HUDEP-2 (cell line): ENCODE results near the gene MARCO.

Experiments used
- DNase-seq, 76 experiments: peaks; one replicate each; lab custom pipeline; 2025; ENCODE audit not compliant: unreplicated experiment in 76 of 76; lab: John Stamatoyannopoulos, UW

MARCO gene

GRCh38 chr2:118973542-118973951, 31.6 kb downstream of the MARCO start:
- DNase-seq: no peak

- DNase-seq: no peak
These were observed 32.4 kb downstream of the MARCO start for GRCh38 chr2:118974103-118974993.

- DNase-seq: no peak
These were observed 33.1 kb downstream of the MARCO start for GRCh38 chr2:118975133-118975532.

GRCh38 chr2:118978064-118978463, 36.1 kb downstream of the MARCO start:
- DNase-seq: no peak

- DNase-seq: no peak
These were observed 37.3 kb downstream of the MARCO start for GRCh38 chr2:118979152-118979861.

GRCh38 chr2:118980022-118980421, 38.0 kb downstream of the MARCO start:
- DNase-seq: no peak

- no peak for DNase-seq
These were observed 38.6 kb downstream of the MARCO start for GRCh38 chr2:118980573-118980972.

GRCh38 chr2:118981632-118982031, 39.6 kb downstream of the MARCO start:
- DNase-seq: no peak

- no peak for DNase-seq
These were observed 40.0 kb downstream of the MARCO start for GRCh38 chr2:118982039-118982438.

- DNase-seq: no peak
These were observed 41.1 kb downstream of the MARCO start for GRCh38 chr2:118983133-118983532.

- no peak for DNase-seq
These were observed 41.9 kb downstream of the MARCO start for GRCh38 chr2:118983915-118984314.

GRCh38 chr2:118986738-118987137, 44.7 kb downstream of the MARCO start:
- no peak for DNase-seq

- no peak for DNase-seq
These were observed 45.9 kb downstream of the MARCO start for GRCh38 chr2:118987886-118988285.

- no peak for DNase-seq
These were observed 46.7 kb downstream of the MARCO start for GRCh38 chr2:118988706-118989105.

GRCh38 chr2:118989481-118989880, 47.5 kb downstream of the MARCO start:
- DNase-seq: no peak

- DNase-seq: no peak
These were observed 49.0 kb downstream of the MARCO start for GRCh38 chr2:118990757-118991545.

GRCh38 chr2:118991554-118991953, 49.6 kb downstream of the MARCO start:
- DNase-seq: no peak

GRCh38 chr2:118992740-118993391, 50.9 kb downstream of the MARCO start:
- DNase-seq: no peak

GRCh38 chr2:118993392-118993752, 51.4 kb downstream of the MARCO start:
- no peak for DNase-seq

- DNase-seq: no peak
These were observed 52.2 kb downstream of the MARCO start for GRCh38 chr2:118994172-118994700.
